Measurements from ENCODE around the gene LAPTM5.

The LAPTM5 gene

GRCh38 chr1:30684881-30685795 lies 72.4 kb downstream of the LAPTM5 start:
- Mint-ChIP-seq H3K9me3 (no peaks in the 10 kb centered on the region), H3K27ac (no peak overlapping the region), H3K27me3 (peaks cover 65% of the 10 kb centered on the region), H3K36me3 (ENCODE audit: low read depth) (no peaks in the 10 kb centered on the region), H3K4me1 (ENCODE audit: low read depth) (peaks cover 7% of the 10 kb centered on the region), H3K4me3 (peak overlapping the region; percentile 51)
- DNase-seq: peak; percentile 38

DNA sequence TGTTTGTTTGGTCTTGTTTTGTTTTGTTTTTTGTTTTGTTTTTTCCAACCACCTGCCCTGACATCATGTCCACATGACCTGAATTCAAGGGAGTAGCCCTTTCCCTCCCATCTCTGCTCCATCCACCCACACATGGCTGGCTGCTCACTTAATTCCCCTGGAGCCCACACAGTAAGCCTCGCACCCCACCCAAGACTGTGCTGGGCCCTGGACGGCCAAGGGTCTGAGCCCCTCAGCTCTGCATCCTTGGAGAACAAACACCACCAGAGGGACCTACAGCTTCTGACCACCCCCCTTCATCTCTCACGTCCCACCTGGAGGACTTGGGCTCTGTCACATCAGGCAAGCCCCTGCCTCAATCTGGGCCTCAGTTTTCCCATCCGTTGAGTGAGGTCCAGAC lies 73.3 kb downstream of the LAPTM5 start:
- DNase-seq: no peak
- Mint-ChIP-seq H3K27me3 (peaks cover 65% of the 10 kb centered on the region), H3K9me3 (no peaks in the 10 kb centered on the region), H3K36me3 (ENCODE audit: low read depth) (no peaks in the 10 kb centered on the region), H3K4me1 (ENCODE audit: low read depth) (peaks cover 7% of the 10 kb centered on the region), H3K4me3 (no peak overlapping the region), H3K27ac (no peak overlapping the region)

DNA sequence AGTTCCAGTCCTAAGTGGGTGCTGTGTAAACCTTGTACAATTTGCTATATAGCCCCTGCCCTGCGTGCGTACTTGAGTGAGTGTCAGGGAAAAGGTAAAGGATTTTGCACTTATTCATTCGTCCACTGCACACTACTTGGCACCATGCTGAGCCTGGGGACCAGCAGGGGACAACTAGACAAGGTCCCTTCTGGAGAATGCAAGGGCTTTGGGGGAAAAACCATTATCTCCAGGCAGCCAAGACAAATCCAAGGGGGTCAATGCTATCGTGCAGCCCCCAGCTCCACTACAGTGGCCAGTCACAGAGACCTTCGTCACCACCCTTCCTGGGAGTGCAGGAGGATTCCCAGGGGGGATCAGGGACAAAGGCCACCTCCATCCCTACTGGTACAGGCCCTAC lies 73.9 kb downstream of the LAPTM5 start:
- peaks cover 7% of the 10 kb centered on the region for H3K4me1 Mint-ChIP-seq (ENCODE audit: low read depth)
- H3K4me3 Mint-ChIP-seq: no peak overlapping the region
- no peaks in the 10 kb centered on the region for H3K36me3 Mint-ChIP-seq (ENCODE audit: low read depth)
- no peak overlapping the region for H3K27ac Mint-ChIP-seq
- no peak for DNase-seq
- peaks cover 71% of the 10 kb centered on the region for H3K27me3 Mint-ChIP-seq
- H3K9me3 Mint-ChIP-seq: no peaks in the 10 kb centered on the region

All from activated T-cell treated with anti-CD3 and anti-CD28 coated beads, Interleukin-2, amount 50 U/mL, for 24 hours (primary cell).